Measurements from ENCODE around the gene MUC5B.

DNA sequence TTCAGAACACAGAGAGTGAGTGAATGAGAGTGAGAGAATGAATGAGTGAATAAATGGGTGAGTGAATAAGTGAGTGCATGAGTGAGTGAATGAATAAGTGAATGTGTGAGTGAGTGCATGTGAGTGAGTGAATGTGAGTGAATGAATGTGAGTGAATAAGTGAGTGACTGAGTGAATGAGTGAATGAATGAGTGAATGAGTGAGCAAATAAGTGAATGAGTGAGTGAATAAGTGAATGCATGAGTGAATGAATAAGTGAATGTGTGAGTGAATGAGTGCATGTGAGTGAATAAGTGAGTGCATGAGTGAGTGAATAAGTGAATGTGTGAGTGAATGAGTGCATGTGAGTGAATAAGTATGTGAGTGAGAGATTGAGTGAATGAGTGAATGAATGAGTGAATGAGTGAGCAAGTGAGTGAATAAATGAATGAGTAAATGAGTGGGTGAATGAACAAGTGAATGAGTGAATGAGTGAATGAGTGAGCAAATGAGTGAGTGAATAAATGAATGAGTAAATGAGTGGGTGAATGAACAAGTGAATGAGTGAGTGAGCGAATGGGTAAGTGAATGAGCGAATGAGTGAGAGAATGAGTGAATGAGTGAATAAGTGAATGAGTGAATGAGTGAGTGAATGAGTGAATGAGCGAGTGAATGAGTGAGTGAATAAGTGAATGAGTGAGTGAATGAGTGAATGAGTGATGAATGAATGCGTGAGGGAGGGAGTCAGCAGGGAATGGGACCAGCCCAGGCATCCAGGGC, 21.3 kb upstream of the MUC5B start:
- TF ChIP-seq, protein P1, sequence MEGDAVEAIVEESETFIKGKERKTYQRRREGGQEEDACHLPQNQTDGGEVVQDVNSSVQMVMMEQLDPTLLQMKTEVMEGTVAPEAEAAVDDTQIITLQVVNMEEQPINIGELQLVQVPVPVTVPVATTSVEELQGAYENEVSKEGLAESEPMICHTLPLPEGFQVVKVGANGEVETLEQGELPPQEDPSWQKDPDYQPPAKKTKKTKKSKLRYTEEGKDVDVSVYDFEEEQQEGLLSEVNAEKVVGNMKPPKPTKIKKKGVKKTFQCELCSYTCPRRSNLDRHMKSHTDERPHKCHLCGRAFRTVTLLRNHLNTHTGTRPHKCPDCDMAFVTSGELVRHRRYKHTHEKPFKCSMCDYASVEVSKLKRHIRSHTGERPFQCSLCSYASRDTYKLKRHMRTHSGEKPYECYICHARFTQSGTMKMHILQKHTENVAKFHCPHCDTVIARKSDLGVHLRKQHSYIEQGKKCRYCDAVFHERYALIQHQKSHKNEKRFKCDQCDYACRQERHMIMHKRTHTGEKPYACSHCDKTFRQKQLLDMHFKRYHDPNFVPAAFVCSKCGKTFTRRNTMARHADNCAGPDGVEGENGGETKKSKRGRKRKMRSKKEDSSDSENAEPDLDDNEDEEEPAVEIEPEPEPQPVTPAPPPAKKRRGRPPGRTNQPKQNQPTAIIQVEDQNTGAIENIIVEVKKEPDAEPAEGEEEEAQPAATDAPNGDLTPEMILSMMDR (IDR thresholded peaks at IDR 0.05) = no peak
- TF ChIP-seq EZH2 (IDR thresholded peaks at IDR 0.05; ENCODE audit: borderline replicate concordance, insufficient read depth, low read depth, low read length, poor library complexity, severe bottlenecking) = no peak

All from B cell (primary cell).